MM.1S (cell line): ENCODE data around the gene CAMKK1.

Experiments
- DNase-seq: peaks from one replicate; pipeline ENCODE4 v3.0.0-alpha.2; 2015
- H2AFZ ChIP-seq: fragments of 300-600 bp; sonication (generic); 2 replicates; pipeline ENCODE4 v1.6.0; 2016; ENCODE audit warnings: antibody characterized with exemption, low read length
- H3F3A ChIP-seq: fragments of 300-600 bp; sonication (generic); 2 replicates; pipeline ENCODE4 v1.6.1; 2016; ENCODE audit warnings: mild to moderate bottlenecking, antibody characterized with exemption, low read length, moderate library complexity, mixed read lengths; ENCODE audit not compliant: insufficient read depth
- H3K27ac ChIP-seq: fragments of 300-600 bp; sonication (generic); 2 replicates; pipeline ENCODE4 v1.5.1; 2016; ENCODE audit warnings: mild to moderate bottlenecking, low read length
- H3K27me3 ChIP-seq: fragments of 300-600 bp; sonication (generic); replicated peaks from 2 replicates; pipeline ENCODE4 v1.6.0; 2016; ENCODE audit warnings: low read length; ENCODE audit not compliant: insufficient read depth
- H3K36me3 ChIP-seq: fragments of 300-600 bp; sonication (generic); replicated peaks from 2 replicates; pipeline ENCODE4 v1.6.1; 2016; ENCODE audit warnings: mild to moderate bottlenecking, low read length, mixed read lengths; ENCODE audit not compliant: insufficient read depth
- H3K4me1 ChIP-seq: fragments of 300-600 bp; sonication (generic); 2 replicates; pipeline ENCODE4 v1.6.1; 2016; ENCODE audit warnings: low read length, mixed read lengths
- H3K4me2 ChIP-seq: fragments of 300-600 bp; sonication (generic); 2 replicates; pipeline ENCODE4 v1.6.0; 2016; ENCODE audit warnings: low read depth, low read length
- H3K4me3 ChIP-seq: fragments of 300-600 bp; sonication (generic); 2 replicates; pipeline ENCODE4 v1.5.1; 2016; ENCODE audit warnings: low read length, mixed read lengths
- H3K79me2 ChIP-seq: fragments of 300-600 bp; sonication (generic); 2 replicates; pipeline ENCODE4 v1.6.1; 2016; ENCODE audit warnings: mixed run types, low read length, mixed read lengths
- H3K9ac ChIP-seq: fragments of 300-600 bp; sonication (generic); 2 replicates; pipeline ENCODE4 v1.6.1; 2016; ENCODE audit warnings: low read length, mixed read lengths
- H3K9me2 ChIP-seq: fragments of 300-600 bp; sonication (generic); replicated peaks from 2 replicates; pipeline ENCODE4 v1.6.1; 2016; ENCODE audit warnings: mild to moderate bottlenecking, low read length, mixed read lengths; ENCODE audit not compliant: insufficient read depth
- H3K9me3 ChIP-seq: fragments of 300-600 bp; sonication (generic); replicated peaks from 2 replicates; pipeline ENCODE4 v1.6.1; 2016; ENCODE audit warnings: mild to moderate bottlenecking, low read length, mixed read lengths; ENCODE audit not compliant: insufficient read depth
- H4K20me1 ChIP-seq: fragments of 300-600 bp; sonication (generic); 2 replicates; pipeline ENCODE4 v1.6.1; 2016; ENCODE audit warnings: mild to moderate bottlenecking, low read length, moderate library complexity, mixed read lengths; ENCODE audit not compliant: insufficient read depth
- CTCF ChIP-seq: fragments of 300-600 bp; sonication (generic); IDR thresholded peaks from 2 replicates; pipeline ENCODE4 v1.5.1; 2016; ENCODE audit warnings: antibody characterized with exemption, low read length, mixed read lengths
- EZH2 ChIP-seq: fragments of 300-600 bp; sonication (generic); optimal IDR thresholded peaks from 2 replicates; pipeline ENCODE3; 2017; ENCODE audit warnings: low read depth, mild to moderate bottlenecking, antibody characterized with exemption, low read length, mixed read lengths
- EZH2phosphoT487 ChIP-seq: fragments of 300-600 bp; sonication (generic); IDR thresholded peaks from 2 replicates; pipeline ENCODE4 v1.6.1; 2018; ENCODE audit warnings: antibody characterized with exemption, low read length

CAMKK1 gene

GRCh38 chr17:3917391-3917931 lies 24.6 kb upstream of the CAMKK1 start:
- DNase-seq, result no peak
- peaks cover 24% of the 10 kb centered on the region for H3F3A ChIP-seq
- H3K4me1 ChIP-seq, result peaks cover 21% of the 10 kb centered on the region
- H3K9ac ChIP-seq, result no peak overlapping the region
- H4K20me1 ChIP-seq, result no peaks in the 10 kb centered on the region
- H3K79me2 ChIP-seq, result peaks cover 38% of the 10 kb centered on the region
- H3K9me2 ChIP-seq, result no peaks in the 10 kb centered on the region
- H3K4me2 ChIP-seq, result no peak overlapping the region
- TF ChIP-seq CTCF, result no peak
- 0 out of 2 replicates have a peak overlapping the region, but pooled peaks have one; percentile 96 for H3K27ac ChIP-seq
- no peaks in the 10 kb centered on the region for H3K36me3 ChIP-seq
- no peaks in the 10 kb centered on the region for H3K27me3 ChIP-seq
- H2AFZ ChIP-seq, result no peak overlapping the region
- no peaks in the 10 kb centered on the region for H3K9me3 ChIP-seq
- no peak overlapping the region for H3K4me3 ChIP-seq

GRCh38 chr17:3916825-3917224 lies 24.0 kb upstream of the CAMKK1 start:
- H3K4me1 ChIP-seq, result peaks cover 23% of the 10 kb centered on the region
- H3F3A ChIP-seq, result peaks cover 29% of the 10 kb centered on the region
- no peak for DNase-seq
- TF ChIP-seq EZH2 (no peak), EZH2phosphoT487 (no peak), CTCF (no peak)
- H3K27me3 ChIP-seq, result no peaks in the 10 kb centered on the region
- no peaks in the 10 kb centered on the region for H3K36me3 ChIP-seq
- H4K20me1 ChIP-seq, result no peaks in the 10 kb centered on the region
- no peaks in the 10 kb centered on the region for H3K9me3 ChIP-seq
- peaks cover 39% of the 10 kb centered on the region for H3K79me2 ChIP-seq
- peak overlapping the region; percentile 96 for H3K4me2 ChIP-seq
- H2AFZ ChIP-seq, result no peak overlapping the region
- peak overlapping the region; percentile 95; the same call in 1 of the 2 replicates for H3K9ac ChIP-seq
- peak overlapping the region; percentile 83; the same call in 1 of the 2 replicates for H3K4me3 ChIP-seq
- peak overlapping the region; percentile 96; the same call in 1 of the 2 replicates for H3K27ac ChIP-seq
- H3K9me2 ChIP-seq, result no peaks in the 10 kb centered on the region

GRCh38 chr17:3915995-3916696 lies 23.3 kb upstream of the CAMKK1 start, which contains the start of gene P2RX1:
TSS of gene P2RX1 (minus strand) at chr17:3916465. CDS start at chr17:3916225, 240 bp downstream.
- peak; percentile 74 for DNase-seq
- Histone ChIP-seq H3K36me3 (no peaks in the 10 kb centered on the region), H3K4me1 (peaks cover 27% of the 10 kb centered on the region), H2AFZ (peak within 1 kb of the TSS; percentile 52; the same call in 1 of the 2 replicates), H3K4me2 (peak within 1 kb of the TSS; percentile 96), H3F3A (peaks cover 33% of the 10 kb centered on the region), H3K79me2 (peaks cover 39% of the 10 kb centered on the region), H3K9me3 (no peaks in the 10 kb centered on the region), H3K9ac (peak within 1 kb of the TSS; percentile 95), H3K27ac (peak within 1 kb of the TSS; percentile 96), H3K4me3 (peak within 1 kb of the TSS; percentile 83), H4K20me1 (no peaks in the 10 kb centered on the region), H3K27me3 (no peaks in the 10 kb centered on the region), H3K9me2 (no peaks in the 10 kb centered on the region)
- no peak for TF ChIP-seq EZH2phosphoT487
- TF ChIP-seq CTCF, result no peak
- TF ChIP-seq EZH2, result no peak
